HCT116 (cell line): Measurements from ENCODE around the gene CTBP2.

ENCODE experiments used
- CTCF ChIP-seq, 3 experiments: fragments of 200-600 bp in 1 of 3; sonication (generic) in 1 of 3; IDR thresholded peaks in 2 of 3; conservative IDR thresholded peaks in 1 of 3; 2 replicates each; pipeline ENCODE4 v1.5.1; 2012 to 2017; ENCODE audit warnings: low read depth in 2 of 3, low read length in 2 of 3, antibody characterized with exemption in 1 of 3, borderline replicate concordance in 1 of 3, control low read depth in 1 of 3, mild to moderate bottlenecking in 1 of 3, mixed read lengths in 1 of 3, mixed run types in 1 of 3, moderate library complexity in 1 of 3; ENCODE audit not compliant: insufficient read depth in 1 of 3
- EGR1 ChIP-seq: IDR thresholded peaks from 2 replicates; pipeline ENCODE4 v1.6.1; 2012; ENCODE audit warnings: low read depth
- EZH2phosphoT487 ChIP-seq: fragments of 200-600 bp; IDR thresholded peaks from 2 replicates; pipeline ENCODE4 v1.6.1; 2018; ENCODE audit warnings: antibody characterized with exemption, borderline replicate concordance
- JUND ChIP-seq: IDR thresholded peaks from 2 replicates; pipeline ENCODE4 v1.6.1; 2012
- POLR2AphosphoS5 ChIP-seq: IDR thresholded peaks from 2 replicates; pipeline ENCODE4 v1.6.1; 2011; ENCODE audit warnings: mild to moderate bottlenecking, low read depth, low read length, moderate library complexity
- SIN3A ChIP-seq: IDR thresholded peaks from 2 replicates; pipeline ENCODE4 v1.6.1; 2012; ENCODE audit warnings: low read depth
- SP1 ChIP-seq: IDR thresholded peaks from 2 replicates; pipeline ENCODE4 v1.6.1; 2012; ENCODE audit warnings: low read depth
- ZNF274 ChIP-seq: fragments of 200-500 bp; sonication (Bioruptor generic); IDR thresholded peaks from 2 replicates; pipeline ENCODE4 v1.6.1; 2014; ENCODE audit warnings: mild to moderate bottlenecking, low read depth, low read length, inconsistent platforms
- TF ChIP-seq, protein P1 (sequence below): IDR thresholded peaks from 2 replicates; pipeline ENCODE4 v1.6.1; 2012; ENCODE audit warnings: low read depth

DNA sequence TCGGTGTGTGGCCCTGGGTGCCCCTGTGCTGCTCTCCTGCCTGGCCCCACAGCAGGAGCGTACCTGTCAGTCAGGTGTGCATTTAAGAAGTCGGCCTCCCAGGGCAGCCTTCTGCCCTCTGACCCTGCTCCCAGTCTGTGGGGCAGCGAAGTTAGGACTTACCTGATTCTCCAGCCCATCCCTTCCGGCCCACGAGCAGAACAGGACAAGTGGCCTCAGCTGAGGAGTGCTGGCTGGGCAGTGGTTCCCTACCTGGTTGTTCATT, 24.7 kb downstream of the CTBP2 start:
- no peak for TF ChIP-seq ZNF274
- TF ChIP-seq JUND = no peak
- no peak for TF ChIP-seq CTCF (IDR thresholded peaks at IDR 0.05 in 2 of 3, conservative IDR thresholded peaks at IDR 0.05 in 1 of 3; ENCODE audit: borderline replicate concordance in 1 of 3, insufficient read depth in 1 of 3, low read depth in 2 of 3, low read length in 2 of 3)
- TF ChIP-seq, protein P1, sequence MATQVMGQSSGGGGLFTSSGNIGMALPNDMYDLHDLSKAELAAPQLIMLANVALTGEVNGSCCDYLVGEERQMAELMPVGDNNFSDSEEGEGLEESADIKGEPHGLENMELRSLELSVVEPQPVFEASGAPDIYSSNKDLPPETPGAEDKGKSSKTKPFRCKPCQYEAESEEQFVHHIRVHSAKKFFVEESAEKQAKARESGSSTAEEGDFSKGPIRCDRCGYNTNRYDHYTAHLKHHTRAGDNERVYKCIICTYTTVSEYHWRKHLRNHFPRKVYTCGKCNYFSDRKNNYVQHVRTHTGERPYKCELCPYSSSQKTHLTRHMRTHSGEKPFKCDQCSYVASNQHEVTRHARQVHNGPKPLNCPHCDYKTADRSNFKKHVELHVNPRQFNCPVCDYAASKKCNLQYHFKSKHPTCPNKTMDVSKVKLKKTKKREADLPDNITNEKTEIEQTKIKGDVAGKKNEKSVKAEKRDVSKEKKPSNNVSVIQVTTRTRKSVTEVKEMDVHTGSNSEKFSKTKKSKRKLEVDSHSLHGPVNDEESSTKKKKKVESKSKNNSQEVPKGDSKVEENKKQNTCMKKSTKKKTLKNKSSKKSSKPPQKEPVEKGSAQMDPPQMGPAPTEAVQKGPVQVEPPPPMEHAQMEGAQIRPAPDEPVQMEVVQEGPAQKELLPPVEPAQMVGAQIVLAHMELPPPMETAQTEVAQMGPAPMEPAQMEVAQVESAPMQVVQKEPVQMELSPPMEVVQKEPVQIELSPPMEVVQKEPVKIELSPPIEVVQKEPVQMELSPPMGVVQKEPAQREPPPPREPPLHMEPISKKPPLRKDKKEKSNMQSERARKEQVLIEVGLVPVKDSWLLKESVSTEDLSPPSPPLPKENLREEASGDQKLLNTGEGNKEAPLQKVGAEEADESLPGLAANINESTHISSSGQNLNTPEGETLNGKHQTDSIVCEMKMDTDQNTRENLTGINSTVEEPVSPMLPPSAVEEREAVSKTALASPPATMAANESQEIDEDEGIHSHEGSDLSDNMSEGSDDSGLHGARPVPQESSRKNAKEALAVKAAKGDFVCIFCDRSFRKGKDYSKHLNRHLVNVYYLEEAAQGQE = no peak
- TF ChIP-seq EGR1 = no peak
- no peak for TF ChIP-seq SP1
- no peak for TF ChIP-seq EZH2phosphoT487
- no peak for TF ChIP-seq POLR2AphosphoS5
- no peak for TF ChIP-seq SIN3A
